WTC11 (cell line): ENCODE data around the gene SOX4. TPM values are rescaled to one million over a fixed set of nuclear protein-coding genes. Genes with fewer than 3 reads are reported as not detected.
"Not testable (repeated sequence)": the region's sequence is repeated elsewhere in the genome, so short reads cannot be mapped to it uniquely, and the experiment has no call there.

ENCODE experiments used
- ATAC-seq: fragments of 200-7000 bp; cut with Tn5 transposase; 2 replicates; pipeline ENCODE4 v1.10.0; 2021; ENCODE audit warnings: mild to moderate bottlenecking, moderate library complexity
- CTCF ChIA-PET: fragments of 300-600 bp; sonication (Branson Sonifier 250); formaldehyde crosslinking; loops from one replicate; lab custom pipeline; 2021; ENCODE audit warnings: antibody characterized with exemption; lab: Charles Lee
- POLR2A ChIA-PET: fragments of 350-600 bp; sonication (Branson Sonifier 250); formaldehyde crosslinking; loops from one replicate; lab custom pipeline; 2021; ENCODE audit warnings: antibody characterized with exemption; lab: Charles Lee
- DNase-seq: peaks from one replicate; pipeline ENCODE4 v3.0.0; 2021; ENCODE audit warnings: low spot score
- H3K27ac Mint-ChIP-seq: 2 replicates; pipeline ENCODE4 v1.8.0; 2021; ENCODE audit warnings: mixed read lengths
- H3K27me3 Mint-ChIP-seq: 2 replicates; pipeline ENCODE4 v1.8.0; 2021; ENCODE audit warnings: low read depth, mild to moderate bottlenecking, moderate library complexity, mixed read lengths
- H3K36me3 Mint-ChIP-seq: 2 replicates; pipeline ENCODE4 v1.8.0; 2021; ENCODE audit warnings: mixed read lengths
- H3K4me1 Mint-ChIP-seq: 2 replicates; pipeline ENCODE4 v1.8.0; 2022; ENCODE audit warnings: mixed read lengths
- H3K4me3 Mint-ChIP-seq: 2 replicates; pipeline ENCODE4 v1.8.0; 2021; ENCODE audit warnings: mild to moderate bottlenecking, moderate library complexity, mixed read lengths
- H3K9me3 Mint-ChIP-seq: 2 replicates; pipeline ENCODE4 v1.8.0; 2021; ENCODE audit warnings: mixed read lengths
- CBFB ChIP-seq: sonication (generic); formaldehyde crosslinking; IDR thresholded peaks from 2 replicates; pipeline ENCODE4 v1.8.1; 2022; ENCODE audit warnings: mild to moderate bottlenecking, low read depth, missing genetic modification reagents
- GRHL2 ChIP-seq: fragments of 250-450 bp; sonication (Bioruptor Pico); IDR thresholded peaks from 2 replicates; pipeline ENCODE4 v1.8.0; 2022; ENCODE audit warnings: mild to moderate bottlenecking, moderate library complexity; ENCODE audit not compliant: insufficient replicate concordance, severe bottlenecking
- IRF2 ChIP-seq: sonication (generic); formaldehyde crosslinking; IDR thresholded peaks from 2 replicates; pipeline ENCODE4 v1.8.0; 2022; ENCODE audit warnings: low read depth, missing genetic modification reagents, borderline replicate concordance
- JUN ChIP-seq: sonication (generic); formaldehyde crosslinking; IDR thresholded peaks from 2 replicates; pipeline ENCODE4 v1.8.0; 2023; ENCODE audit warnings: mild to moderate bottlenecking, missing genetic modification reagents
- NFATC4 ChIP-seq: fragments of 250-450 bp; sonication (Bioruptor Pico); IDR thresholded peaks from 2 replicates; pipeline ENCODE4 v1.9.0; 2021; ENCODE audit warnings: mild to moderate bottlenecking
- NFYB ChIP-seq: sonication (generic); formaldehyde crosslinking; conservative IDR thresholded peaks from 2 replicates; pipeline ENCODE4 v1.8.0; 2022; ENCODE audit warnings: low read depth, missing genetic modification reagents
- PRRX2 ChIP-seq: fragments of 250-450 bp; sonication (Bioruptor Pico); IDR thresholded peaks from 2 replicates; pipeline ENCODE4 v1.8.0; 2021; ENCODE audit warnings: mild to moderate bottlenecking
- ZNF121 ChIP-seq: sonication (generic); formaldehyde crosslinking; IDR thresholded peaks from 2 replicates; pipeline ENCODE4 v1.8.0; 2023; ENCODE audit warnings: missing genetic modification reagents
- ZNF138 ChIP-seq: sonication (generic); formaldehyde crosslinking; conservative IDR thresholded peaks from 2 replicates; pipeline ENCODE4 v1.8.1; 2022; ENCODE audit warnings: mild to moderate bottlenecking, moderate library complexity, missing genetic modification reagents
- ZNF232 ChIP-seq: sonication (generic); formaldehyde crosslinking; IDR thresholded peaks from 2 replicates; pipeline ENCODE4 v1.8.0; 2022; ENCODE audit warnings: mild to moderate bottlenecking, missing genetic modification reagents
- ZNF396 ChIP-seq: fragments of 250-450 bp; sonication (Bioruptor Pico); IDR thresholded peaks from 2 replicates; pipeline ENCODE4 v1.8.0; 2021; ENCODE audit warnings: mild to moderate bottlenecking, moderate library complexity, borderline replicate concordance
- ZNF416 ChIP-seq: fragments of 250-450 bp; sonication (Bioruptor Pico); IDR thresholded peaks from 2 replicates; pipeline ENCODE4 v1.9.0; 2021; ENCODE audit warnings: mild to moderate bottlenecking, inconsistent platforms
- total RNA-seq: library from RNA; stranded (reverse); gene quantifications from 3 replicates; pipeline ENCODE4 v1.2.3, GENCODE V29; 2021
- TF ChIP-seq, protein P1 (sequence below): sonication (generic); formaldehyde crosslinking; IDR thresholded peaks from 2 replicates; pipeline ENCODE4 v1.8.1; 2023; ENCODE audit warnings: mild to moderate bottlenecking, missing genetic modification reagents
- TF ChIP-seq, protein P2 (sequence below): sonication (generic); formaldehyde crosslinking; IDR thresholded peaks from 2 replicates; pipeline ENCODE4 v1.8.1; 2023; ENCODE audit warnings: mild to moderate bottlenecking, missing genetic modification reagents, borderline replicate concordance
- TF ChIP-seq, protein P3 (sequence below): sonication (generic); formaldehyde crosslinking; IDR thresholded peaks from 2 replicates; pipeline ENCODE4 v1.8.1; 2023; ENCODE audit warnings: mild to moderate bottlenecking, missing genetic modification reagents, moderate library complexity
- TF ChIP-seq, protein P4 (sequence below): sonication (generic); formaldehyde crosslinking; IDR thresholded peaks from 2 replicates; pipeline ENCODE4 v1.8.0; 2022; ENCODE audit warnings: mild to moderate bottlenecking, missing genetic modification reagents
- TF ChIP-seq, protein P5 (sequence below): sonication (generic); formaldehyde crosslinking; conservative IDR thresholded peaks from 2 replicates; pipeline ENCODE4 v1.8.1; 2023; ENCODE audit warnings: mild to moderate bottlenecking, low read depth, missing genetic modification reagents, moderate library complexity

The SOX4 gene
- total RNA-seq, 1 experiment from 2014 or later, result 182 TPM

DNA sequence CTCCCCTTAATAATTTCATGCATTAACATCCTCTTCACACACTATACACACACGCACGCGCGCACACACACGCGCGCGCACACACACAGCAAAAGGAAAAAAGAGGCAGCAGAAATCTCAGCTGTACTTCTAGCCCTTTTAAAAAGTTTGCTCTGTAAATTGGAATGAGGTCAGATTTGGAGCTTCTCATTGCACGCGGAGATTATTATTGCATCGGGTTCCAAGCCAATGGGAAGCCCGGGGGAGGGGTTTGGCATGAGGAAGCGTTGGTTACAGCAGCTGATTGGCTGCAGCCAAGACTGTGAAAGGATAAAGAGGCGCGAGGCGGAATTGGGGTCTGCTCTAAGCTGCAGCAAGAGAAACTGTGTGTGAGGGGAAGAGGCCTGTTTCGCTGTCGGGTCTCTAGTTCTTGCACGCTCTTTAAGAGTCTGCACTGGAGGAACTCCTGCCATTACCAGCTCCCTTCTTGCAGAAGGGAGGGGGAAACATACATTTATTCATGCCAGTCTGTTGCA, at the start of gene SOX4 (continued):
- TF ChIP-seq, protein P1, sequence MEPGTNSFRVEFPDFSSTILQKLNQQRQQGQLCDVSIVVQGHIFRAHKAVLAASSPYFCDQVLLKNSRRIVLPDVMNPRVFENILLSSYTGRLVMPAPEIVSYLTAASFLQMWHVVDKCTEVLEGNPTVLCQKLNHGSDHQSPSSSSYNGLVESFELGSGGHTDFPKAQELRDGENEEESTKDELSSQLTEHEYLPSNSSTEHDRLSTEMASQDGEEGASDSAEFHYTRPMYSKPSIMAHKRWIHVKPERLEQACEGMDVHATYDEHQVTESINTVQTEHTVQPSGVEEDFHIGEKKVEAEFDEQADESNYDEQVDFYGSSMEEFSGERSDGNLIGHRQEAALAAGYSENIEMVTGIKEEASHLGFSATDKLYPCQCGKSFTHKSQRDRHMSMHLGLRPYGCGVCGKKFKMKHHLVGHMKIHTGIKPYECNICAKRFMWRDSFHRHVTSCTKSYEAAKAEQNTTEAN (CRISPR knock-in tag), result peak; percentile 78
- TF ChIP-seq ZNF232 (peak; percentile 80; the same call in 1 of the 2 replicates), GRHL2 (no peak), ZNF416 (peak; percentile 66; the same call in 1 of the 2 replicates), NFYB (CRISPR knock-in tag) (peak; percentile 84)
- TF ChIP-seq, protein P2, sequence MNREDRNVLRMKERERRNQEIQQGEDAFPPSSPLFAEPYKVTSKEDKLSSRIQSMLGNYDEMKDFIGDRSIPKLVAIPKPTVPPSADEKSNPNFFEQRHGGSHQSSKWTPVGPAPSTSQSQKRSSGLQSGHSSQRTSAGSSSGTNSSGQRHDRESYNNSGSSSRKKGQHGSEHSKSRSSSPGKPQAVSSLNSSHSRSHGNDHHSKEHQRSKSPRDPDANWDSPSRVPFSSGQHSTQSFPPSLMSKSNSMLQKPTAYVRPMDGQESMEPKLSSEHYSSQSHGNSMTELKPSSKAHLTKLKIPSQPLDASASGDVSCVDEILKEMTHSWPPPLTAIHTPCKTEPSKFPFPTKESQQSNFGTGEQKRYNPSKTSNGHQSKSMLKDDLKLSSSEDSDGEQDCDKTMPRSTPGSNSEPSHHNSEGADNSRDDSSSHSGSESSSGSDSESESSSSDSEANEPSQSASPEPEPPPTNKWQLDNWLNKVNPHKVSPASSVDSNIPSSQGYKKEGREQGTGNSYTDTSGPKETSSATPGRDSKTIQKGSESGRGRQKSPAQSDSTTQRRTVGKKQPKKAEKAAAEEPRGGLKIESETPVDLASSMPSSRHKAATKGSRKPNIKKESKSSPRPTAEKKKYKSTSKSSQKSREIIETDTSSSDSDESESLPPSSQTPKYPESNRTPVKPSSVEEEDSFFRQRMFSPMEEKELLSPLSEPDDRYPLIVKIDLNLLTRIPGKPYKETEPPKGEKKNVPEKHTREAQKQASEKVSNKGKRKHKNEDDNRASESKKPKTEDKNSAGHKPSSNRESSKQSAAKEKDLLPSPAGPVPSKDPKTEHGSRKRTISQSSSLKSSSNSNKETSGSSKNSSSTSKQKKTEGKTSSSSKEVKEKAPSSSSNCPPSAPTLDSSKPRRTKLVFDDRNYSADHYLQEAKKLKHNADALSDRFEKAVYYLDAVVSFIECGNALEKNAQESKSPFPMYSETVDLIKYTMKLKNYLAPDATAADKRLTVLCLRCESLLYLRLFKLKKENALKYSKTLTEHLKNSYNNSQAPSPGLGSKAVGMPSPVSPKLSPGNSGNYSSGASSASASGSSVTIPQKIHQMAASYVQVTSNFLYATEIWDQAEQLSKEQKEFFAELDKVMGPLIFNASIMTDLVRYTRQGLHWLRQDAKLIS (CRISPR knock-in tag), result peak; percentile 98; the same call in 1 of the 2 replicates
- TF ChIP-seq, protein P3, sequence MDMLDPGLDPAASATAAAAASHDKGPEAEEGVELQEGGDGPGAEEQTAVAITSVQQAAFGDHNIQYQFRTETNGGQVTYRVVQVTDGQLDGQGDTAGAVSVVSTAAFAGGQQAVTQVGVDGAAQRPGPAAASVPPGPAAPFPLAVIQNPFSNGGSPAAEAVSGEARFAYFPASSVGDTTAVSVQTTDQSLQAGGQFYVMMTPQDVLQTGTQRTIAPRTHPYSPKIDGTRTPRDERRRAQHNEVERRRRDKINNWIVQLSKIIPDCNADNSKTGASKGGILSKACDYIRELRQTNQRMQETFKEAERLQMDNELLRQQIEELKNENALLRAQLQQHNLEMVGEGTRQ (CRISPR knock-in tag), result 0 out of 2 replicates have a peak, but pooled peaks have one; percentile 14
- TF ChIP-seq, protein P4, sequence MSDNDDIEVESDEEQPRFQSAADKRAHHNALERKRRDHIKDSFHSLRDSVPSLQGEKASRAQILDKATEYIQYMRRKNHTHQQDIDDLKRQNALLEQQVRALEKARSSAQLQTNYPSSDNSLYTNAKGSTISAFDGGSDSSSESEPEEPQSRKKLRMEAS (CRISPR knock-in tag), result peak; percentile 48; the same call in 1 of the 2 replicates

DNA sequence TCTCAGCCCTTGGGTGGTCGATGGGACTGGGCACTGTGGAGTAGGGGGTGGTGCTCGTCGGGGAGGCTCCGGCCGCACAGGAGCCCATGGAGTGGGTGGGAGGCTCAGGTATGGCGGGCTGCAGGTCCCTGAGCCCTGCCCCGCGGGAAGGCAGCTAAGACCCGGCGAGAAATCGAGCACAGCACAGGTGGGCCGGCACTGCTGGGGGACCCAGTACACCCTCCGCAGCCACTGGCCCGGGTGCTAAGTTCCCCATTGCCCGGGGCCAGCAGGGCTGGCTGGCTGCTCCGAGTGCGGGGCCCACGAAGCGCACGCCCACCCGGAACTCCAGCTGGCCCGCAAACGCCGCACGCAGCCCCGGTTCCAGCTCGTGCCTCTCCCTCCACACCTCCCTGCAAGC, 41.3 kb upstream of the SOX4 start:
- peaks cover 38% of the 10 kb centered on the region for H3K36me3 Mint-ChIP-seq
- CTCF ChIA-PET, result interaction anchor here (1.0 kb wide), 1 partner anchor 37 kb away, joined by 7 read pairs; no protein-coding TSS in a partner anchor
- peaks cover 43% of the 10 kb centered on the region for H3K9me3 Mint-ChIP-seq
- H3K4me3 Mint-ChIP-seq, ATAC-seq, DNase-seq, POLR2A ChIA-PET, H3K27ac Mint-ChIP-seq, H3K27me3 Mint-ChIP-seq, H3K4me1 Mint-ChIP-seq: not testable (repeated sequence)

DNA sequence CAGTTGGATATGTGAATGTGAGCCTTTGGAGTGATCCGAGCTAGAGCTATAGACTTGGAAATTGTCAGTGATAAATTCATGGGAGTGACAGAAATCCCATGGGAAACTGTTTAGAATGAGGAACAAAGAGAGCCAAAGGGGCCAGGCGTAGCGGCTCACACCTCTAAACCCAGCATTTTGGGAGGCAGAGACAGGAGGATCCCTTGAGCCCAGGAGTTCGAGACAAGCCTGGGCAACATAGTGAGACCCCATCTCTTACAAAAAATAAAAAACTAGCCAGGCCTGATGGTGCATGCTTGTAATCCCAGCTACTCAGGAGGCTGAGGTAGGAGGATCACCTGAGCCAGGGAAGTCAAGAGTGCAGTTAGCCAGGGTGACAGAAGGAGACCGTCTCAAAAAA, 39.3 kb upstream of the SOX4 start:
- ChIA-PET CTCF (no interaction called here), POLR2A (interaction anchor here (0.7 kb wide), 1 partner anchor 414 kb away, joined by 3 read pairs; no protein-coding TSS in a partner anchor)
- H3K4me1 Mint-ChIP-seq, result peaks cover 9% of the 10 kb centered on the region
- no peak for DNase-seq
- H3K36me3 Mint-ChIP-seq, result peaks cover 29% of the 10 kb centered on the region
- H3K27me3 Mint-ChIP-seq, result no peaks in the 10 kb centered on the region
- H3K4me3 Mint-ChIP-seq, result no peak overlapping the region
- TF ChIP-seq PRRX2 (no peak), ZNF121 (CRISPR knock-in tag) (peak; percentile 82), CBFB (CRISPR knock-in tag) (no peak)
- TF ChIP-seq, all 79 proteins: peak for 1
- H3K9me3 Mint-ChIP-seq, result peaks cover 25% of the 10 kb centered on the region
- H3K27ac Mint-ChIP-seq, result no peak overlapping the region
- no peak for ATAC-seq

DNA sequence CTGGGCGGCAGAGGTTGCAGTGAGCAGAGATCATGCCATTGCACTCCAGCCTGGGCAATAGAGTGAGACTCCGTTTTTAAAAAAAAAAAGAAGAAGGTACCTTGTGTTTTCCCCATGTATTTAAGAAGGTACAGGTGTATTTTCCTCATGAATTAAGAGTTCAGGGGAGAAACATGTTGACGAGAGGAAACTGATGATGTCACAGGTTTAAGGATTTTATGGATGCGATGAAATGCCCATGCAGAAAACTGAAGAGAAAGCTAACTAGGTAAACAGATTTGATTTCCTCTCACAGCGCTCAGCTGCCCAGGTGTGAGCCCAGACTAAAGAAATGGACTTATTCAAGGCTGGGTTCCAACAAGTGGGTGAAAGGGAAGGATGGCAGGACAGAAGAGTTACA, 38.4 kb upstream of the SOX4 start:
- POLR2A ChIA-PET, result no interaction called here
- TF ChIP-seq JUN (no peak), ZNF396 (no peak), ZNF138 (CRISPR knock-in tag) (no peak), IRF2 (CRISPR knock-in tag) (no peak), NFATC4 (no peak)
- TF ChIP-seq, protein P5, sequence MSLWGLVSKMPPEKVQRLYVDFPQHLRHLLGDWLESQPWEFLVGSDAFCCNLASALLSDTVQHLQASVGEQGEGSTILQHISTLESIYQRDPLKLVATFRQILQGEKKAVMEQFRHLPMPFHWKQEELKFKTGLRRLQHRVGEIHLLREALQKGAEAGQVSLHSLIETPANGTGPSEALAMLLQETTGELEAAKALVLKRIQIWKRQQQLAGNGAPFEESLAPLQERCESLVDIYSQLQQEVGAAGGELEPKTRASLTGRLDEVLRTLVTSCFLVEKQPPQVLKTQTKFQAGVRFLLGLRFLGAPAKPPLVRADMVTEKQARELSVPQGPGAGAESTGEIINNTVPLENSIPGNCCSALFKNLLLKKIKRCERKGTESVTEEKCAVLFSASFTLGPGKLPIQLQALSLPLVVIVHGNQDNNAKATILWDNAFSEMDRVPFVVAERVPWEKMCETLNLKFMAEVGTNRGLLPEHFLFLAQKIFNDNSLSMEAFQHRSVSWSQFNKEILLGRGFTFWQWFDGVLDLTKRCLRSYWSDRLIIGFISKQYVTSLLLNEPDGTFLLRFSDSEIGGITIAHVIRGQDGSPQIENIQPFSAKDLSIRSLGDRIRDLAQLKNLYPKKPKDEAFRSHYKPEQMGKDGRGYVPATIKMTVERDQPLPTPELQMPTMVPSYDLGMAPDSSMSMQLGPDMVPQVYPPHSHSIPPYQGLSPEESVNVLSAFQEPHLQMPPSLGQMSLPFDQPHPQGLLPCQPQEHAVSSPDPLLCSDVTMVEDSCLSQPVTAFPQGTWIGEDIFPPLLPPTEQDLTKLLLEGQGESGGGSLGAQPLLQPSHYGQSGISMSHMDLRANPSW (CRISPR knock-in tag), result no peak
- Mint-ChIP-seq H3K4me1 (peaks cover 9% of the 10 kb centered on the region), H3K4me3 (no peak overlapping the region), H3K27me3 (no peaks in the 10 kb centered on the region), H3K27ac (no peak overlapping the region), H3K9me3 (peaks cover 16% of the 10 kb centered on the region), H3K36me3 (peaks cover 21% of the 10 kb centered on the region)
- no peak for DNase-seq
- CTCF ChIA-PET, result no interaction called here
- no peak for ATAC-seq
